DMS153 treated with DMSO at 0.1 percent for 48 hours (cell line): ENCODE results near the gene WDR18.

Experiments
- DNase-seq: peaks from one replicate; lab custom pipeline; 2025; ENCODE audit not compliant: unreplicated experiment; lab: John Stamatoyannopoulos, UW

Gene WDR18

DNA sequence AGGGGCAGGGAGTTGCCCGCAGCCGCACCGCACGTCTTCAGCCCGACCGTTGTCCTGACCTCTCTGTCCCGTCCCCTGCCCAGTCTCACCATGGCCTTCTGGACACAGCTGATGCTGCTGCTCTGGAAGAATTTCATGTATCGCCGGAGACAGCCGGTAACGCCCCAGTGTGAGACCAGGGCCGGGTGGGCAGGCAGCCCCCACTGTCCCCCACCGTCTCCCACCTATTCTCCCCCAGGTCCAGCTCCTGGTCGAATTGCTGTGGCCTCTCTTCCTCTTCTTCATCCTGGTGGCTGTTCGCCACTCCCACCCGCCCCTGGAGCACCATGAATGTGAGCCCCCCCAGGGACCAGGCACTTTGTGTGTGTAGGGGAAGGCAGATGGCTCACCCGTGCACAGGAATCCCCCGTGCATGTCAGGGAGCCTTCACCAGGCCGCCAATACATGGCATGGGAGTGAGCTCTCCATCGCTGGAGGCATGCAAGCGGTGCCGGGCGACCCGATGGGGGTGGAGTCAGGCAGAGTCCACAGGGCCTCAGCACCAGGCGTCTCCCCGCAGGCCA is 57.2 kb downstream of the WDR18 start:
- DNase-seq = no peak

DNA sequence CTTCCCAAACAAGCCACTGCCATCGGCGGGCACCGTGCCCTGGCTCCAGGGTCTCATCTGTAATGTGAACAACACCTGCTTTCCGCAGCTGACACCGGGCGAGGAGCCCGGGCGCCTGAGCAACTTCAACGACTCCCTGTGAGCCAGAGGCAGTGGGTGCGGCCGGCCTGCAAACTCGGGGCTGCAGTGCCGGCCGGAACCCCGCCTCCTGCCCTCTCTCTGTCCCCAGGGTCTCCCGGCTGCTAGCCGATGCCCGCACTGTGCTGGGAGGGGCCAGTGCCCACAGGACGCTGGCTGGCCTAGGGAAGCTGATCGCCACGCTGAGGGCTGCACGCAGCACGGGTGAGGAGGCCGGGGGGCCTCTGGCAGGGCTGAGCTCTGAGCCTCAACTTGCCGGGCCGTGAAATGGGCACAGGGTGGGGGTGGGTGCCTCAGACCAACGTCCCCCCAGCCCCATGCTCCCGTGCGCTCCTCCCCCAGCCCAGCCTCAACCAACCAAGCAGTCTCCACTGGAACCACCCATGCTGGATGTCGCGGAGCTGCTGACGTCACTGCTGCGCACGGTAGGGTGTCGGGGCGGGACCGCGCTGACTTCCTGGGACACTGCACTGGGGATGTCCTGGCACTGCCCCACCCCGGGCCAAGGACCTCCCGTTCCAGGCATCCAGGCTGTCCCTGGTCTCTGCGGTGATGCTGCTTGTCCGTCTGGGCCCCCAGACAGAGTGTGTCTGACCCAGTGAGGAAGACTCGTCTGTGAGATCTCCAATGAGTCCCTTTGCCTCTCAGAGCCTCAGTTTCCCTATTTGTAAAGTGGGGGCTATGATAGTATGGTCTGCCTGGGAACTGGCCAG is 57.9 kb downstream of the WDR18 start:
- no peak for DNase-seq

DNA sequence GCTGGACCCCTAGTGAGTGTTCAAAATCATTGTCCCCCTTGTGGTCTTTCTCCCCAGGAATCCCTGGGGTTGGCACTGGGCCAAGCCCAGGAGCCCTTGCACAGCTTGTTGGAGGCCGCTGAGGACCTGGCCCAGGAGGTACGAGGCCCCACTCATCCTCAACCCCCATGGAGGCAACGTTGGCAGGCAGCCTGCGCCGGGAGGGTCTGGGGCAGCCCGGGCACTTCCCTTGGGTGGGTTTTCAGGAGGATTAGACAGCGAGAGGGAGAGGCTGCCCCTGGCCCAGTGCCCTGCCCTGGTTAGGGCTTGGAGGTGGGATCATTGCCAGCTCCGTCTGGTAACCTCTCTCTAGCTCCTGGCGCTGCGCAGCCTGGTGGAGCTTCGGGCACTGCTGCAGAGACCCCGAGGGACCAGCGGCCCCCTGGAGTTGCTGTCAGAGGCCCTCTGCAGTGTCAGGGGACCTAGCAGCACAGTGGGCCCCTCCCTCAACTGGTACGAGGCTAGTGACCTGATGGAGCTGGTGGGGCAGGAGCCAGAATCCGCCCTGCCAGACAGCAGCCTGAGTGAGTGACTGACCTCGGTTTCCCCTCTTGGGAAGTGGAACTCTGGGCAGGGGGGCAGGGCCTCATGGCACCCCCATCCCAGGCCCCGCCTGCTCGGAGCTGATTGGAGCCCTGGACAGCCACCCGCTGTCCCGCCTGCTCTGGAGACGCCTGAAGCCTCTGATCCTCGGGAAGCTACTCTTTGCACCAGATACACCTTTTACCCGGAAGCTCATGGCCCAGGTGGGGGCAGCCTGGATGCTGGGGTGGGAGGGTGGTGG is 58.8 kb downstream of the WDR18 start:
- DNase-seq = no peak
